Measurements from ENCODE around the gene DOCK3. TPM values are rescaled to one million over a fixed set of nuclear protein-coding genes. Genes with fewer than 3 reads are reported as not detected.
"Not testable (repeated sequence)": the region's sequence is repeated elsewhere in the genome, so short reads cannot be mapped to it uniquely, and the experiment has no call there.

The DOCK3 gene
- total RNA-seq, 1 experiment from 2014 or later, result 1.4 TPM

- DNase-seq (ENCODE audit: low read depth), result no peak
These were observed 407.6 kb downstream of the DOCK3 start for GRCh38 chr3:51082363-51082762.

GRCh38 chr3:51083490-51083889 lies 408.8 kb downstream of the DOCK3 start:
- no peak for DNase-seq (ENCODE audit: low read depth)

GRCh38 chr3:51092141-51092540 lies 417.4 kb downstream of the DOCK3 start:
- DNase-seq (ENCODE audit: low read depth), result not testable (repeated sequence)

- not testable (repeated sequence) for DNase-seq (ENCODE audit: low read depth)
These were observed 420.1 kb downstream of the DOCK3 start for GRCh38 chr3:51094838-51095237.

- peak; percentile 66 for DNase-seq (ENCODE audit: low read depth)
These were observed 425.2 kb downstream of the DOCK3 start for GRCh38 chr3:51099794-51100535.

GRCh38 chr3:51100536-51100851 lies 425.8 kb downstream of the DOCK3 start:
- DNase-seq (ENCODE audit: low read depth), result no peak

GRCh38 chr3:51102396-51102795 lies 427.7 kb downstream of the DOCK3 start:
- no peak for DNase-seq (ENCODE audit: low read depth)

- no peak for DNase-seq (ENCODE audit: low read depth)
These were observed 431.6 kb downstream of the DOCK3 start for GRCh38 chr3:51106242-51106876.

- DNase-seq (ENCODE audit: low read depth), result no peak
These were observed 435.9 kb downstream of the DOCK3 start for GRCh38 chr3:51110586-51110985.

- DNase-seq (ENCODE audit: low read depth), result no peak
These were observed 448.2 kb downstream of the DOCK3 start for GRCh38 chr3:51122944-51123343.

GRCh38 chr3:51123531-51123930 lies 448.8 kb downstream of the DOCK3 start:
- DNase-seq (ENCODE audit: low read depth), result no peak

GRCh38 chr3:51131607-51132006 lies 456.9 kb downstream of the DOCK3 start:
- DNase-seq (ENCODE audit: low read depth), result not testable (repeated sequence)

GRCh38 chr3:51137715-51138114 lies 463.0 kb downstream of the DOCK3 start:
- DNase-seq (ENCODE audit: low read depth), result no peak

GRCh38 chr3:51139616-51140015 lies 464.9 kb downstream of the DOCK3 start:
- no peak for DNase-seq (ENCODE audit: low read depth)

GRCh38 chr3:51141573-51141972 lies 466.8 kb downstream of the DOCK3 start:
- no peak for DNase-seq (ENCODE audit: low read depth)

- no peak for DNase-seq (ENCODE audit: low read depth)
These were observed 471.3 kb downstream of the DOCK3 start for GRCh38 chr3:51145811-51146585.

- no peak for DNase-seq (ENCODE audit: low read depth)
These were observed 472.1 kb downstream of the DOCK3 start for GRCh38 chr3:51146781-51147180.

- DNase-seq (ENCODE audit: low read depth), result no peak
These were observed 481.4 kb downstream of the DOCK3 start for GRCh38 chr3:51156147-51156546.

- DNase-seq (ENCODE audit: low read depth), result no peak
These were observed 488.3 kb downstream of the DOCK3 start for GRCh38 chr3:51163051-51163450.

- no peak for DNase-seq (ENCODE audit: low read depth)
These were observed 499.0 kb downstream of the DOCK3 start for GRCh38 chr3:51173518-51174271.

GRCh38 chr3:51176923-51177322 lies 502.2 kb downstream of the DOCK3 start:
- DNase-seq (ENCODE audit: low read depth), result no peak

- not testable (repeated sequence) for DNase-seq (ENCODE audit: low read depth)
These were observed 511.7 kb downstream of the DOCK3 start for GRCh38 chr3:51186446-51186845.

Data from HT1080 (cell line).